Activated T-cell treated with anti-CD3 and anti-CD28 coated beads, Interleukin-2, amount 50 U/mL, for 24 hours (primary cell): Measurements from ENCODE around the gene LAT.
"Not testable (repeated sequence)": the region's sequence is repeated elsewhere in the genome, so short reads cannot be mapped to it uniquely, and the experiment has no call there.

Experiments
- DNase-seq: peaks from one replicate; pipeline ENCODE4 v3.0.0-alpha.2; 2020
- H3K27ac Mint-ChIP-seq: 2 replicates; pipeline ENCODE4 v1.8.0; 2020; ENCODE audit warnings: mild to moderate bottlenecking, mixed read lengths
- H3K27me3 Mint-ChIP-seq: 2 replicates; pipeline ENCODE4 v1.8.0; 2020; ENCODE audit warnings: mixed read lengths
- H3K36me3 Mint-ChIP-seq: 2 replicates; pipeline ENCODE4 v1.8.0; 2020; ENCODE audit warnings: low read depth, mixed read lengths
- H3K4me1 Mint-ChIP-seq: 2 replicates; pipeline ENCODE4 v1.8.0; 2020; ENCODE audit warnings: low read depth, mixed read lengths
- H3K4me3 Mint-ChIP-seq: 2 replicates; pipeline ENCODE4 v1.8.0; 2020; ENCODE audit warnings: mild to moderate bottlenecking, moderate library complexity, mixed read lengths
- H3K9me3 Mint-ChIP-seq: 2 replicates; pipeline ENCODE4 v1.8.0; 2020; ENCODE audit warnings: mixed read lengths

LAT gene

GRCh38 chr16:28984619-28985135, at the start of gene LAT:
Gene LAT, plus strand, starts transcription at chr16:28985052. Its CDS starts 366 bp downstream, at chr16:28985418.
- H3K4me3 Mint-ChIP-seq = peak within 1 kb of the TSS; percentile 99
- peaks cover 3% of the 10 kb centered on the region for H3K9me3 Mint-ChIP-seq
- no peaks in the 10 kb centered on the region for H3K27me3 Mint-ChIP-seq
- peaks cover 46% of the 10 kb centered on the region for H3K4me1 Mint-ChIP-seq
- H3K27ac Mint-ChIP-seq = peak within 1 kb of the TSS; percentile 97
- peaks cover 88% of the 10 kb centered on the region for H3K36me3 Mint-ChIP-seq
- peak; percentile 84 for DNase-seq

- Mint-ChIP-seq H3K36me3 (no peaks in the 10 kb centered on the region), H3K27me3 (no peaks in the 10 kb centered on the region), H3K9me3 (no peaks in the 10 kb centered on the region), H3K4me3 (peak overlapping the region; percentile 32), H3K27ac (no peak overlapping the region), H3K4me1 (peaks cover 20% of the 10 kb centered on the region)
- no peak for DNase-seq
Observed at GRCh38 chr16:28935346-28935745, 49.5 kb upstream of the LAT start.

GRCh38 chr16:28935924-28936783, 48.7 kb upstream of the LAT start:
- H3K27me3 Mint-ChIP-seq = no peaks in the 10 kb centered on the region
- H3K4me3 Mint-ChIP-seq = peak overlapping the region; percentile 68
- H3K27ac Mint-ChIP-seq = peak overlapping the region; percentile 69
- H3K9me3 Mint-ChIP-seq = no peaks in the 10 kb centered on the region
- peaks cover 13% of the 10 kb centered on the region for H3K4me1 Mint-ChIP-seq
- DNase-seq = peak; percentile 94
- no peaks in the 10 kb centered on the region for H3K36me3 Mint-ChIP-seq

- no peaks in the 10 kb centered on the region for H3K36me3 Mint-ChIP-seq
- no peaks in the 10 kb centered on the region for H3K9me3 Mint-ChIP-seq
- peaks cover 13% of the 10 kb centered on the region for H3K4me1 Mint-ChIP-seq
- no peaks in the 10 kb centered on the region for H3K27me3 Mint-ChIP-seq
- H3K27ac Mint-ChIP-seq = no peak overlapping the region
- no peak for DNase-seq
- peak overlapping the region; percentile 68 for H3K4me3 Mint-ChIP-seq
Observed at GRCh38 chr16:28936784-28937155, 48.1 kb upstream of the LAT start.

GRCh38 chr16:28937222-28937876, 47.5 kb upstream of the LAT start:
- Mint-ChIP-seq H3K36me3 (no peaks in the 10 kb centered on the region), H3K4me3 (no peak overlapping the region), H3K27me3 (no peaks in the 10 kb centered on the region), H3K4me1 (peaks cover 13% of the 10 kb centered on the region), H3K27ac (no peak overlapping the region), H3K9me3 (no peaks in the 10 kb centered on the region)
- no peak for DNase-seq

GRCh38 chr16:28938721-28939120, 46.1 kb upstream of the LAT start:
- no peak overlapping the region for H3K4me3 Mint-ChIP-seq
- peaks cover 13% of the 10 kb centered on the region for H3K4me1 Mint-ChIP-seq
- no peak for DNase-seq
- no peaks in the 10 kb centered on the region for H3K36me3 Mint-ChIP-seq
- no peaks in the 10 kb centered on the region for H3K9me3 Mint-ChIP-seq
- no peaks in the 10 kb centered on the region for H3K27me3 Mint-ChIP-seq
- H3K27ac Mint-ChIP-seq = no peak overlapping the region

- H3K36me3 Mint-ChIP-seq, H3K27me3 Mint-ChIP-seq, H3K27ac Mint-ChIP-seq, H3K9me3 Mint-ChIP-seq, H3K4me3 Mint-ChIP-seq, DNase-seq: not testable (repeated sequence)
- peaks cover 13% of the 10 kb centered on the region for H3K4me1 Mint-ChIP-seq
Observed at GRCh38 chr16:28939825-28940224, 45.0 kb upstream of the LAT start.

- no peak overlapping the region for H3K27ac Mint-ChIP-seq
- DNase-seq = no peak
- H3K36me3 Mint-ChIP-seq = no peaks in the 10 kb centered on the region
- H3K9me3 Mint-ChIP-seq = no peaks in the 10 kb centered on the region
- no peaks in the 10 kb centered on the region for H3K27me3 Mint-ChIP-seq
- peaks cover 7% of the 10 kb centered on the region for H3K4me1 Mint-ChIP-seq
- H3K4me3 Mint-ChIP-seq = no peak overlapping the region
Observed at GRCh38 chr16:28943281-28943680, 41.6 kb upstream of the LAT start.

- Mint-ChIP-seq H3K4me1 (peaks cover 16% of the 10 kb centered on the region), H3K27ac (no peak overlapping the region), H3K4me3 (no peak overlapping the region), H3K36me3 (peaks cover 10% of the 10 kb centered on the region), H3K27me3 (no peaks in the 10 kb centered on the region), H3K9me3 (no peaks in the 10 kb centered on the region)
- DNase-seq = no peak
Observed at GRCh38 chr16:28946681-28947080, 38.2 kb upstream of the LAT start.

GRCh38 chr16:28950648-28951409, 34.0 kb upstream of the LAT start, which contains the start of gene NFATC2IP:
Gene NFATC2IP, plus strand, starts transcription at chr16:28950937. Its CDS starts 75 bp downstream, at chr16:28951012.
- Mint-ChIP-seq H3K4me3 (peak within 1 kb of the TSS; percentile 97), H3K9me3 (no peaks in the 10 kb centered on the region), H3K27me3 (no peaks in the 10 kb centered on the region), H3K27ac (peak within 1 kb of the TSS; percentile 97), H3K4me1 (peaks cover 33% of the 10 kb centered on the region), H3K36me3 (peaks cover 51% of the 10 kb centered on the region)
- peak; percentile 100 for DNase-seq

GRCh38 chr16:28951410-28951943, 33.4 kb upstream of the LAT start:
- Mint-ChIP-seq H3K4me1 (peaks cover 31% of the 10 kb centered on the region), H3K27me3 (no peaks in the 10 kb centered on the region), H3K36me3 (peaks cover 58% of the 10 kb centered on the region), H3K4me3 (peak overlapping the region; percentile 97), H3K9me3 (no peaks in the 10 kb centered on the region), H3K27ac (peak overlapping the region; percentile 97)
- DNase-seq = no peak

GRCh38 chr16:28958216-28958615, 26.6 kb upstream of the LAT start:
- no peak for DNase-seq
- Mint-ChIP-seq H3K4me1 (peaks cover 12% of the 10 kb centered on the region), H3K27ac (no peak overlapping the region), H3K9me3 (no peaks in the 10 kb centered on the region), H3K27me3 (no peaks in the 10 kb centered on the region), H3K4me3 (no peak overlapping the region), H3K36me3 (peaks cover 93% of the 10 kb centered on the region)

- Mint-ChIP-seq H3K36me3 (peaks cover 93% of the 10 kb centered on the region), H3K27me3 (no peaks in the 10 kb centered on the region), H3K4me1 (peaks cover 9% of the 10 kb centered on the region), H3K4me3 (no peak overlapping the region), H3K9me3 (no peaks in the 10 kb centered on the region), H3K27ac (no peak overlapping the region)
- no peak for DNase-seq
Observed at GRCh38 chr16:28958836-28959235, 26.0 kb upstream of the LAT start.

GRCh38 chr16:28964072-28964471, 20.8 kb upstream of the LAT start:
- no peak for DNase-seq
- H3K27ac Mint-ChIP-seq = no peak overlapping the region
- H3K27me3 Mint-ChIP-seq = no peaks in the 10 kb centered on the region
- peaks cover 72% of the 10 kb centered on the region for H3K36me3 Mint-ChIP-seq
- no peaks in the 10 kb centered on the region for H3K9me3 Mint-ChIP-seq
- no peak overlapping the region for H3K4me3 Mint-ChIP-seq
- H3K4me1 Mint-ChIP-seq = peaks cover 1% of the 10 kb centered on the region
